Tibial nerve (tissue), 4 donors: Measurements from ENCODE around the gene ZFAND3. TPM values are rescaled to one million over a fixed set of nuclear protein-coding genes. Genes with fewer than 3 reads are reported as not detected.
"Not testable (repeated sequence)": the region's sequence is repeated elsewhere in the genome, so short reads cannot be mapped to it uniquely, and the experiment has no call there.

ENCODE experiments used
- DNase-seq, 2 donors: peaks; one replicate each; pipeline ENCODE4 v3.0.0-alpha.2; 2019; ENCODE audit warnings: low spot score in 2 of 2
- H3K27ac ChIP-seq, 4 donors: fragments of 200-600 bp; sonication (generic) in 3 of 4; one replicate each; pipeline ENCODE4 v1.5.1; 2017 to 2019; ENCODE audit warnings: mild to moderate bottlenecking in 1 of 4
- H3K27me3 ChIP-seq, 2 donors: fragments of 200-600 bp; sonication (generic) in 1 of 2; one replicate each; pipeline versions ENCODE4 v1.5.1 to v1.6.0; 2017 to 2019
- H3K36me3 ChIP-seq, 3 donors: fragments of 200-600 bp; sonication (generic); one replicate each; pipeline ENCODE4 v1.5.1; 2018 to 2019
- H3K4me1 ChIP-seq, 4 donors: fragments of 200-600 bp; sonication (generic) in 3 of 4; one replicate each; pipeline ENCODE4 v1.5.1; 2017 to 2019
- H3K4me3 ChIP-seq, 4 donors: fragments of 200-600 bp; sonication (generic) in 3 of 4; one replicate each; pipeline ENCODE4 v1.5.1; 2017 to 2019; ENCODE audit warnings: mild to moderate bottlenecking in 1 of 4, moderate library complexity in 1 of 4
- H3K9me3 ChIP-seq, 4 donors: fragments of 200-600 bp; sonication (generic) in 3 of 4; one replicate each; pipeline ENCODE4 v1.5.1; 2017 to 2019
- CTCF ChIP-seq, 5 experiments: fragments of 200-600 bp in 3 of 5; fragments of 450-650 bp in 2 of 5; sonication (generic) in 3 of 5; IDR thresholded peaks; one replicate each; pipeline ENCODE4 v1.5.1; 2016 to 2019; ENCODE audit warnings: antibody characterized with exemption in 5 of 5, mild to moderate bottlenecking in 3 of 5, moderate library complexity in 2 of 5
- EP300 ChIP-seq, 2 donors: sonication (generic); formaldehyde crosslinking; IDR thresholded peaks; one replicate each; pipeline ENCODE4 v1.6.1; 2017; ENCODE audit warnings: antibody characterized with exemption in 2 of 2, mild to moderate bottlenecking in 1 of 2
- POLR2A ChIP-seq, 2 donors: fragments of 450-650 bp; IDR thresholded peaks; one replicate each; pipeline ENCODE4 v1.6.1; 2017; ENCODE audit warnings: antibody characterized with exemption in 2 of 2, mild to moderate bottlenecking in 2 of 2, moderate library complexity in 2 of 2
- WGBS, 2 donors: methylation state at CpG; one replicate each; pipeline ENCODE4 v1.1.5; 2018; 5-methylcytosine and 5-hydroxymethylcytosine counted together
- total RNA-seq, 4 donors: library from RNA; depleted of rRNA; stranded (reverse); fragments of >200 nt; gene quantifications; one replicate each; pipeline ENCODE4 v1.1.0, GENCODE V29; 2016

ZFAND3 gene
- total RNA-seq, 4 donors from 2014 or later, result 30.1 to 47.9 (median 39.1) TPM

DNA sequence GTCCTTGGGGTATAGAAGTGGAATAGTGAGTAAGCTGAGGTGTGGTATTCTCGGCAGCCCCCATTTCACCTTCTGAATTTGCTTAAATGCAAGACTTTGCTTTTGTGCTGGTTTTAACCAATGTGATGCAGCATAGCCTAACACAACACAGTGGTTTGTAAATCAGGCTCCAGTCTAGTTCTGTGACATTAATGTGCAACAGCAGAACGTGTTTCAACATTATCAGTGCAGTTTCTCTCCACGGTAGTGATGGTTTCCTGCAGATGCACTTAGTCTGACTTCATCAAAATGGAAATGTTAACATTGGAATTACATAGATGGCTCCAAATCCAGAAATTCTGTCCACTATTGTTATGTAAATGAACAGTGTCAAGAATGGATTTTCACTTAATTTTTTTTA, 139.5 kb downstream of the ZFAND3 start:
- WGBS, 2 donors, result 77 to 84% methylated on average over 3 of the region's 3 CpGs
- TF ChIP-seq POLR2A (IDR thresholded peaks at IDR 0.05), result no peak
- TF ChIP-seq CTCF (IDR thresholded peaks at IDR 0.05), result no peak
- TF ChIP-seq EP300 (IDR thresholded peaks at IDR 0.05), result no peak

GRCh38 chr6:37960139-37960935, 140.8 kb downstream of the ZFAND3 start:
- H3K4me1 ChIP-seq, result peaks cover 0 to 26% (median 7%) of the 10 kb centered on the region in 4 donors
- DNase-seq, result no peak
- H3K9me3 ChIP-seq, result no peaks in the 10 kb centered on the region
- no peaks in the 10 kb centered on the region for H3K36me3 ChIP-seq
- no peak for TF ChIP-seq POLR2A (IDR thresholded peaks at IDR 0.05)
- no peak for TF ChIP-seq CTCF (IDR thresholded peaks at IDR 0.05)
- TF ChIP-seq EP300 (IDR thresholded peaks at IDR 0.05), result no peak
- H3K4me3 ChIP-seq, result no peak overlapping the region
- no peaks in the 10 kb centered on the region for H3K27me3 ChIP-seq
- 95 to 98% methylated on average over 4 of the region's 4 CpGs for WGBS, 2 donors
- no peak overlapping the region for H3K27ac ChIP-seq

More for the DNA sequence above, 139.5 kb downstream of the ZFAND3 start:
- Histone ChIP-seq H3K27ac (no peak overlapping the region), H3K36me3 (no peaks in the 10 kb centered on the region), H3K9me3 (no peaks in the 10 kb centered on the region), H3K4me3 (no peak overlapping the region), H3K4me1 (peaks cover 0 to 36% (median 7%) of the 10 kb centered on the region in 4 donors), H3K27me3 (no peaks in the 10 kb centered on the region)
- no peak for DNase-seq

DNA sequence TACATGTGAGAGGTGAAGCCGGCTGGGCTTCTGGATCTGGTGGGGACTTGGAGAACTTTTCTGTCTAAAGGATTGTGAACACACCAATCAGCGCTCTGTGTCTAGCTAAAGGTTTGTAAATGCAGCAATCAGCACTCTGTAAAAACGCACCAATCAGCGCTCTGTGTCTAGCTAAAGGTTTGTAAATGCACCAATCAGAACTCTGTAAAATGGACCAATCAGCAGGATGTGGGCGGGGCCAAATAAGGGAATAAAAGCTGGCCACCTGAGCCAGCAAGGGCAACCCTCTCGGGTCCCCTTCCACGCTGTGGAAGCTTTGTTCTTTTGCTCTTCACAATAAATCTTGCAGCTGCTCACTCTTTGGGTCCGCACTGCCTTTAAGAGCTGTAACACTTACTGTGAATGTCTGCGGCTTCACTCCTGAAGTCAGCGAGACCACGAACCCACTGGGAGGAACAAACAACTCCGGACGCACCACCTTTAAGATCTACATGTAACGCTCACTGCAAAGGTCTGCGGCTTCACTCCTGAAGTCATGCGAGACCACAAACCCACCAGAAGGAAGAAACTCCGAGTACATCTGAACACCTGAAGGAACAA, 143.1 kb downstream of the ZFAND3 start:
- H3K9me3 ChIP-seq, H3K27ac ChIP-seq, H3K4me1 ChIP-seq, H3K27me3 ChIP-seq, DNase-seq, H3K36me3 ChIP-seq, H3K4me3 ChIP-seq: not testable (repeated sequence)
- 94 to 97% methylated on average over 17 of the region's 17 CpGs for WGBS, 2 donors

DNA sequence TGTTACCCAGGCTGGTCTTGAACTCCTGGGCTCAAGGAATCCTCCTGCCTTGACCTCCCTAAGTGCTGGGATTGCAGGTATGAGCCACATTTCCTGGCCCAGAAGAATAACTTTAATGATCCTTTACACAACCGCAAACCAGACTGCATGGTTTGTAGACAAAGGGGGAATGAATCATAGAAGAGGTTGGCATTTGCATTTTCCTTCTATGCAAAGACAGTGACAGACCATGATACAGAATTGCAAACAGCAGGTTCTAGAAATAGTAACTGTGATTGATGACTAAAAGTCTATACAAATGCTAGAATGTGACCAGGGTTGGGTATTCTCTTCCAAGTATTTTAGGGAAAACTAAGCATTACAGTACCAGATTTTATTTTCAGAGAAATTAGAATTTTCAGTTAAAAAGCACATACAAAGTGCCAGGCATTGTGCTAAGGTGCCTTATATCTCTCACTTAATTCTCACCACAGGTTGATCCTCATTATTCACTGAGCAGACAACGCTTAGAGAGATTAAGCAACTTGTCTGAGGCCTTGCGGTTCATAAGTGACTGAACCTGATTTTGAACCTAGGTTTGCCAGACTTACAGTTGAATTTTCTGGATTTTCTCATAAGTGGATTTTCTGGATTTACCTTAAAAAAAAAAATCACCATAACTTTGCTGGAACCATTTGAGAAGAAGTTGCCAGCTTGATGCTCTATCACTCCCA, 146.6 kb downstream of the ZFAND3 start:
- H3K27me3 ChIP-seq, result no peaks in the 10 kb centered on the region
- H3K4me3 ChIP-seq, result no peak overlapping the region
- no peak overlapping the region for H3K27ac ChIP-seq
- no peaks in the 10 kb centered on the region for H3K9me3 ChIP-seq
- WGBS, 2 donors, result 92 to 99% methylated on average over 3 of the region's 3 CpGs
- H3K36me3 ChIP-seq, result no peaks in the 10 kb centered on the region
- TF ChIP-seq EP300 (IDR thresholded peaks at IDR 0.05), result no peak
- TF ChIP-seq CTCF (IDR thresholded peaks at IDR 0.05), result no peak
- TF ChIP-seq POLR2A (IDR thresholded peaks at IDR 0.05), result no peak
- H3K4me1 ChIP-seq, result peaks cover 0 to 4% (median 0%) of the 10 kb centered on the region in 4 donors
- DNase-seq, result no peak

GRCh38 chr6:37966801-37967200, 147.3 kb downstream of the ZFAND3 start:
- DNase-seq, result no peak
- H3K4me3 ChIP-seq, result no peak overlapping the region
- no peaks in the 10 kb centered on the region for H3K27me3 ChIP-seq
- no peaks in the 10 kb centered on the region for H3K9me3 ChIP-seq
- no peak for TF ChIP-seq EP300 (IDR thresholded peaks at IDR 0.05)
- TF ChIP-seq CTCF (IDR thresholded peaks at IDR 0.05), result no peak
- no peak for TF ChIP-seq POLR2A (IDR thresholded peaks at IDR 0.05)
- 44 to 51% methylated on average over 1 of the region's 1 CpG for WGBS, 2 donors
- no peaks in the 10 kb centered on the region for H3K36me3 ChIP-seq
- peaks cover 0 to 9% (median under 1%) of the 10 kb centered on the region in 4 donors for H3K4me1 ChIP-seq
- H3K27ac ChIP-seq, result no peak overlapping the region
